Right kidney (tissue), 1 donor: Measurements from ENCODE around the gene PLEKHG4.

Experiments used
- DNase-seq: peaks from one replicate; pipeline ENCODE4 v3.0.0-alpha.2; 2016

PLEKHG4 gene

DNA sequence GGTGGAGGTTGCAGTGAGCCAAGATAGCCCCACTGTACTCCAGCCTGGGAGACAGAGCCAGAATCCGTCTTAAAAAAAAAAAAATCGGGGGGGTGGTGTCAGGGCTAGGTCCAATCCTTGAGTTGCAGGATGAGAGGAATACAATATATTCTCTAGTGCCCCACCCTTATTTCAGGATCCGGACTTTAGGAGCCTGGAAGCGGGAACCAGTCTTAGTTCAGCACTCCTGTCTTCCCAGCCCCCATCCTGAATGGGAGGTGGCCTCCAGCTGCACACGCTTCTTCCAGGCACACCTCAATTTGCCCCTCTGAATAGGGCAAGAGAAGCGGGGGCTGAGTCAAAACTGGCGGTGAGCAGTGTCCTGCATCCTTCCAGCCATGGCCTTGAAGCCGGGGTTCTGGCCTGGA is 33.7 kb upstream of the PLEKHG4 start:
- DNase-seq = no peak

DNA sequence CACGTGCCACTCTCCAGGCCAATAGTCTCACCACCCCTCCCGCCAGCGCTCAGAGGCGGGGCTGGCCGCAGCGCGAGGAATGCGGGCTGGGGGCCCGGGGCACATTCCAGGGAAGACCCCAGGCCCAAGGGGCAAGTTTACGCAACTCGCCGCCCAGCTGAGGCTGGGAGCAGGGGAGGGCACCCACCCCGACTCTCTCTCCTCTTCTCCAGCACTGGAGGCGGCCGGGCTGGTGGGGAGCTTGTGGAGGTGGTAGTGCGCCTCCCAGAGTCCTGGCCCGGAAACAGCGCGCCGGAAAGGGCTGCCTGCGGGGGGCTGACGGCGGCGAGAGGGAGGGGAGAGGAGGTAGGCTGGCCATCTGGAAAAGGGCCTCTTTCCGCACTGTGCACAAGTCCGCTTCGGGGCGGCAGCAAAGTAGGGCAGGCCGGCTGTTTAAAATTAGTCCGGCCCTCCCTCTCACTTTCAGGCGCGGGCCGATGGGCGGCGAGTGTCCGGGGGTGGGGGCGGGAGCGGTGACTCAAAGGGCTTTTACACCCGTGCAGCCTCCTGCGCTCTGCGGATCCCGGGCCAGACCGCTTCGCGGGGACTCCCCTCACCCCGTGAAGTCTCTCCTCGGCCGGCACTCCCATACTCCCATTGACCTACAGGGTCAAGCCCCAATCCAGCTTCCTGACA is 33.1 kb upstream of the PLEKHG4 start:
- peak; percentile 96 for DNase-seq

GRCh38 chr16:67246756-67247191 is 32.6 kb upstream of the PLEKHG4 start:
- no peak for DNase-seq

DNA sequence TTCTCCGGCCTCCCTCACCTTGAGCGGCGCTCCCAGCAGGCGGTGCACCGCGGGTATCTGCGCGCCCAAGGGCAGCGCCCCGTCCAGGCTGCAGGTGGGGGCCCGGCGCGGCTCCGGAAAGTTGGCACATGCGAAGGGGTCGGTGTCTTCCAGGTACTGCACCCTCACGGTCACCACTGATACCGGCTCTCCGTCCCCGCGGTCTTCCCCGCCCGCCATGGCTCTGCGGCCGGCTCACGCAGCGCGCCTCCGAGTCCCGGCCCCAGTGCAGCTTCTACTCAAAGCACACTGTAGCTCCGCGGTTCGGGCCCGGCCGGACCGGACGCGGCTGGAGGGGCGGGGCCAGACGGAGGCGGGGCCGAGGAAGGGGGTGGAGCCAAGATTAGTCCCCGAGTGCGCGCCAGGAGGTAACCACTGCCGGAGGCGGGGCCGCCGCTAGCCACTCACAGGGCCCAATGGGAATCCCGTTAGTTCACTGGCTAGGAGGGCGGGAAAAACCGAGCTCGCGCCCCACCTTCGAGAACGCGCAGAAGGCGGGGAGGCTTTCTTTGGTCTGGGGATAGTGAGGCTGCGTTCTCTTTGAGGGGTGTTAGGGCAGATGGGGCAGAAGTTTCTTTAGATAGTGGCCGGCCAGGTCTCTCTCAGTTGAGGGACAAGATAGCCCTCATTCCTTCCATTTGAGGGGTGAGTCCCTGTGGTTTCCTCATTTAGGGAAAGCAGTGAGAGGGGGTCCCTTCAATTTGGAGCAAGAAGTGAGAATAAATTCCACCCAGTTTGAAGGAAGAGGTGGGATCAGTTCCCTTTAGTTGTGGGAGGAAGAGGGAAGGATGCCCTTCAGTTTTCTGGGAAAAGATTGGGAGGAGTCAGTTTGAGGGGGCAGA is 31.9 kb upstream of the PLEKHG4 start, which contains the start of gene FHOD1:
FHOD1 (minus strand) TSS at position 290 of the 881 bp plus-strand sequence; CDS start at position 219, 71 bp downstream.
- peak; percentile 88 for DNase-seq

- peak; percentile 40 for DNase-seq
Observed at GRCh38 chr16:67248073-67248400, 31.3 kb upstream of the PLEKHG4 start.

DNA sequence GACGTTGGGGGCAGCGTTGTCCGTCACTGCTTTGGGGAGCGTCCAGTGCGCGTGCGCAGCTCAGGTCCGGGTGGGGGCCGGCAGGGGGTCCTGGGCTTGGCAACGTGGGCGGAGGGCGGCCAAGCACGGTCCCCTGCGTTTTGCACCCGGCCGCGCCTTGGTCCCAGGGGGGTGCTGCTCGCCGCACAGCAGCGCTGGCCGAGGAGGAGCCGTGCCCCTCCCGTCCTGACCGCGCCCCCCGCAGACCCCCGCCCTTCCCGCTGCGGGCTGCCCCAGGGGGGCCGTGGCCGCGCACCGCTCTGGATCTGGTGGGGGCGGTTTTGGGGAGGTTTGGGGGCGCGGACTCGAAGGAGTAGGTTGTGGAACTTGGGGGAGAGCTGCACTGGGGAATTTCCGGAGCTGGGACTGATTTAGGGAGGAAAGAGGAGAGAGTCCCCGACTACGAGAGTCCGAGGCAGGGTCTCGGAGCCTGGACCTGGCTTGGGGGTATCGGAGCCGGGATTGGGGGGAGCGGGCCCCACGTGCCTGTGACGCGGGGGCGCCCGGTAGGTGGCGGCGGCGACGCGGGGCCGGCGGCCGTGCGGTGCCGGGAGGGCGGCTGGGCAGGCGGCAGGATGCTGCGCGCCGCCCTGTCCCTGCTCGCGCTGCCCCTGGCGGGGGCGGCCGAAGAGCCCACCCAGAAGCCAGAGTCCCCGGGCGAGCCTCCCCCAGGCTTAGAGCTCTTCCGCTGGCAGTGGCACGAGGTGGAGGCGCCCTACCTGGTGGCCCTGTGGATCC is 30.7 kb upstream of the PLEKHG4 start, which contains the start of gene SLC9A5:
SLC9A5 (plus strand) TSS at position 579 of the 777 bp plus-strand sequence; CDS start at position 615, 36 bp downstream.
- DNase-seq = peak; percentile 73

DNA sequence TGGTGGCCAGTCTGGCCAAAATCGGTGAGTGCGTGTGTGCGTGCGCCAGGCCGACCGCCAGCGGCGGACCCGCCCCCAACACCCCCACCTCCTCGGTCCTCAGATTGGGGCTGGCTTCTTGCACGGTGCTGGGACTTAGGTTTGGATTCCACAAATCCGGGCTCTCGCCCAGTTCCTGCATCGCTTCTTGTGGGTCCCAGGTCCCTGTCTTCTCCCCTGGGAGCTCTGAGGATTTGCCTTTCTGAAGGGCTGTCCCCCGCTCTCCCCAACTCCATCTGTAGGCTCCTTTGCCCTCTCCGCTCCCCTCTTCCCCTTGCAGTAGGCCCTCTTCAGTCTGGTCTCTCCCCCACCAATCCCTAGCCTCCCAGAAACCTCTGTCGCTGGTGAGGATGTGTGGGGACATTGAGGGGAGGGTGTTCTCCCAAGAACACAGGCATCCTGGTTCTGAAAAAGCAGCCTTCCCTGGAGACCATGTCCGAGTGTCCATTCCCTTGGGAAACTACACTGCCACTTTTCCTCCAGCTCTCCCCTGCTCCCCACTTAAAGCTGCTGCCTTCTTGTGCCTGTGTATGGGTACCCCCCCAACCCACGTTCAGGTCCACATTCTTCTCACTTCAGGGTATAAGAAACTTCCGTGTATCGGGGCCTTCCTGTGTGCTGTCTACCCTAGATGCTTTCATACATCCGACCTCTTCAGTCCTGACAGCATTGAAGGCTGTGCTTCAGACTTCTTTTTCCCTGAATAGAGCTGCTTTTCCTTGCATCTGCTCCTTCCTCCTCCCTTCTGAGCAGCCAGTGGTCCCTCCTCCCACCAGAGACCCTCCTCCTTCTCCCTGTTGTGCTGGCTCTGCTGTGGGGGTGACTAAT is 29.9 kb upstream of the PLEKHG4 start:
- DNase-seq = no peak

DNA sequence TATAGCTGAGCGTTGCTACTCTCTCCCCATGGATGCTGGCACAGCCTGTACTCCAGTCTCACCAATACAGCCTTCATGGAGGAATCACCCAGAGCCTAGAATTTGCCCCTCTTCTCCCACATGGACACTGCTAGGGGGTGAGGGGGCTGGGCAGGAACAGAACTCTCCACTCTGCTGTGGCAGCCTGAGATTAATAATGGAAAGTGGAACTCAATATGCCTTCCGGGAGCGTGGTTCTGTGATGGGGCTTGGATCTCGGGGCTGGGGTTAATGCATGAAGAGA is 29.3 kb upstream of the PLEKHG4 start:
- no peak for DNase-seq

GRCh38 chr16:67252609-67253497 is 26.5 kb upstream of the PLEKHG4 start:
- DNase-seq = no peak

DNA sequence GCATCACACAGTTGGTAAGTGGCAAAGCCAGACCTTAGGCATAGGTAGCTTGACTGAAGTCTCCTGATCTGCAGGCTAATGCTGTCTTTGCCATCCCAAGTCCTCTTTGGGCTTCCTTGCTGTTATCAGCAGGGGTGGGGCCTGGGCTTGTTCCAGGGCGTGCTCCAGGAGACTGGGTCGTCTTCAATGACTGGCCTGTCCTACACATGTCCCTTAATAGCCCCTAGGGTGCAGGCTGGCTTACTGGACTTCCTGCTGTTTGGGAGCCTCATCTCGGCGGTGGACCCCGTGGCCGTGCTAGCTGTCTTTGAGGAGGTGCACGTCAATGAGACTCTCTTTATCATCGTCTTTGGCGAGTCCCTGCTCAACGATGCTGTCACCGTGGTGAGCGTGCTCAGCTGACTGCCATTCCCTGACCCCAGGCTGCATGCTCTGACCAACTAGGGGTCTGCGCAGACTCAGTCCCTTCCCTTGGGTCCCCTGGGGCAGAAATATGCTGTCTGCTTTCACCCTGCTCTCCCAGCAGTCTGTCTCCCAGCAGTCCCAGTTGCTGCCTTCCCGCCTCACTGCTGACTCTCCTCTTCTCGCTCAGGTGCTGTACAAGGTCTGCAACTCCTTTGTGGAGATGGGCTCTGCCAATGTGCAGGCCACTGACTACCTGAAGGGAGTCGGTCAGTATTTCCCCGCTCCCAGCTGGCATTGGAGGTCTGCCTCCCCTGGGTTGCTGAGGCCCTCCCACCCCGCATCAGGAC is 24.4 kb upstream of the PLEKHG4 start:
- DNase-seq = no peak

- DNase-seq = no peak
Observed at GRCh38 chr16:67255553-67256221, 23.6 kb upstream of the PLEKHG4 start.

- no peak for DNase-seq
Observed at GRCh38 chr16:67256701-67257230, 22.6 kb upstream of the PLEKHG4 start.

- no peak for DNase-seq
Observed at GRCh38 chr16:67257486-67258160, 21.7 kb upstream of the PLEKHG4 start.

DNA sequence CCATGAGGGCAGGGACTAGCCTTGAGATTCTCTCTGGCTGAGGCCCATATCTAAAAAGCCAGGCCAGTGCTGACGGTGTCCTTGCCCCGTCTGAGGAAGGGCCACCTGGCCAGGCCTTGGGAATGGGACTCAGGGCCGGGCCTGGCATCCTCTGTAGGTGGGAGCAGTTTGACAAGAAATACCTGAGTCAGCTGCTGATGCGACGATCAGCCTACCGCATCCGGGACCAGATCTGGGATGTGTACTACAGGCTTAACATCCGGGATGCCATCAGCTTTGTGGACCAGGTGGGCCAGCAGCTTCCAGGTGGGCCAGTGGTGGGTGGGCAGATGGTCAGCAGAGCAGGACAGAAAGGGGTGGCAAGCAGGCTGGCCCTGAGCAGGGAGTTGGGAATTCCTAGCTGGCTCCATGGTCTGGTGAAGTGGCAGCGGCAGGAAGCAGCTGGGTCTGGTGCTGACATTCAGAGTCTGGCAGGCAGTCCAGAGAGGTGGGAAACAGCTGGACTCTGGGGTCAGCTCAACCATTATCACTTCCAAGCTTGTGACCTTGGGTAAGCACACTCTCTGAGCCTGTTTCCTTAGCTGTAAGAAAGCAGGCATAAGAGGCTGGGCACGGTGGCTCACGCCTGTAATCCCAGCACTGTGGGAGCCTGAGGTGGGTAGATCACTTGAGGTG is 21.0 kb upstream of the PLEKHG4 start:
- no peak for DNase-seq

DNA sequence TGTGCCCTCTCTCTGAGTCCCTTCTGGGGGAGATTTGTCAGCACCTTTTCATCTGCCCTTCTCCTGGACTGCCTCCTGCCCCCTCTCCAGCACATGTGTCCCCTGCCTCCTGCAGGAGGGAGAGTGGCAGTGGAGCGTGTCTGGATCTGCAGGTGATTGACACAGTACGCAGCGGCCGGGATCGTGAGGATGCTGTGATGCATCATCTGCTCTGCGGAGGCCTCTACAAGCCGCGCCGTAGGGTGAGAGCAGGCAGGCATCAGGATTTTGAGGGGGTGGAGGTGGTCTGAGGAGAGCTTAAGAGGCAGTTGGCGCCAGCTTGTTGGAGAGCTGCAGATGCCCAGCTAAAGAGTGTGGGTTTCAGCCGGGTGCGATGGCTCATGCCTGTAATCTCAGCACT is 19.6 kb upstream of the PLEKHG4 start:
- DNase-seq = no peak

DNA sequence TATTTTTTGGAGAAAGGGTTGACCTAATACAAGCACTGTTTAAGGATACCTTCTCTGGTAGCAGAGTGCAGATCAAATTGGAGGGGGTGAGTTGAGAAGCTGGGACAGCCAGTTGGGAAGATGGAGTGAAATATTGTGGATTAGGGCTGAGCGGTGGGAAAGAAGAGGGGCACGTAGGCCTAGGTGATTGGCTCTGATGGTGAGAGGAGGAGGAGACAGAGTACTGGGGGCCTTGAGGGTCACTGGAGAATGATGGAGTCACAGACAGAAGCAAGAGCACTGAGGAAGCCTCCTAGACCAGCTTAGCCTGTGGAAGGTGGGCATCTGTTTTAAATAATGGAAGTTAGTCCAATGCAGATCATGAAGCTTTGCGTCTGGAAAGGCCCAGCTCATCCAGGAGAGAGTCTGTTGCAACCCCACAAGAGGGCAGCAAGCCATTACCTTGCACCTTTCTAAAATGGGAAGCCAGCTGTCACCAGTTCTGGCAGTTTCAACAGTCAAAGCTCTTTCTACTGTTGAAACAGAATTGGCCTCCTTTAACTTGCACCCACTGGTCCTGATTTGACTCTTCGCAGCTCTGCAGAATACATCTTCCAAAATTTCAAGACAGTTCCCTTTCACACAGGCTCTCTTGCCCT is 18.8 kb upstream of the PLEKHG4 start:
- no peak for DNase-seq

- DNase-seq = no peak
Observed at GRCh38 chr16:67263201-67263600, 16.1 kb upstream of the PLEKHG4 start.

DNA sequence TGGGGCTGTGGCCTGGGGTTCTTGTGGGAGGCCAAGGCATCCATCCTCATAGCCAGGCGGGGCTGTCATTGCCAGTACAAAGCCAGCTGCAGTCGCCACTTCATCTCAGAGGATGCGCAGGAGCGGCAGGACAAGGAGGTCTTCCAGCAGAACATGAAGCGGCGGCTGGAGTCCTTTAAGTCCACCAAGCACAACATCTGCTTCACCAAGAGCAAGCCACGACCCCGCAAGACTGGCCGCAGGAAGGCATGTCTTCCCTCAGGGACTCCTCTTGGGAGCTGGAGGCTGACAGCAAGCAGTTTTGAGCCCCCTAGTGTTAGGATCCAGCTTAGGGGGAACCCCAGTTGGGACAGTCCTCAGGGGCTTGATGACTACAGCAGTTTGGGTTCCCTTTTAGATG is 15.1 kb upstream of the PLEKHG4 start:
- DNase-seq = no peak
